HepG2 (cell line): ENCODE data around the gene PLEKHA3. TPM values are rescaled to one million over a fixed set of nuclear protein-coding genes. Genes with fewer than 3 reads are reported as not detected.

Source experiments
- ATAC-seq: fragments of 200-7000 bp; cut with Tn5 transposase; 3 replicates; pipeline ENCODE4 v1.9.1; 2020; ENCODE audit warnings: mild to moderate bottlenecking, moderate library complexity
- BruUV-seq: library from RNA; stranded (reverse); fragments of 400-500 nt; replicated peaks from 2 replicates; lab custom pipeline; 2021; lab: Mats Ljungman, UMichigan
- CTCF ChIA-PET: fragments of 300-600 bp; formaldehyde crosslinking; extraction: SDS; loops from one replicate; lab custom pipeline; 2021; ENCODE audit warnings: low total read pairs, inconsistent platforms, low intra/inter-chr PET ratio; lab: Yijun Ruan, JAX
- POLR2A ChIA-PET: fragments of 350-600 bp; sonication (Branson Sonifier 250); formaldehyde crosslinking; loops from one replicate; lab custom pipeline; 2020; ENCODE audit warnings: antibody characterized with exemption, inconsistent platforms; lab: Yijun Ruan, JAX
- DNase-seq: peaks from one replicate; pipeline ENCODE4 v3.0.0-alpha.2; 2015; ENCODE audit warnings: low spot score
- FAIRE-seq: peaks from 3 replicates; lab custom pipeline; 2011; peaks lifted over from hg19 to GRCh38; lab: Jason Lieb, UNC
- H2AFZ ChIP-seq: one replicate; pipeline ENCODE4 v1.6.1; 2011; ENCODE audit warnings: low read length, inconsistent platforms
- H3K27ac ChIP-seq: fragments of 300-600 bp; 3 replicates; pipeline ENCODE4 v1.8.0; 2011; ENCODE audit warnings: mixed run types, mild to moderate bottlenecking, mixed read lengths, low read length, inconsistent platforms; ENCODE audit not compliant: insufficient read depth; ENCODE audit errors: extremely low read length
- H3K27me3 ChIP-seq, 2 experiments: fragments of 200-600 bp in 1 of 2; 2 replicates in 1 of 2; 3 replicates in 1 of 2; pipeline versions ENCODE4 v1.6.0 to v1.8.0; 2011; ENCODE audit warnings: low read length in 2 of 2, mild to moderate bottlenecking in 2 of 2, moderate library complexity in 2 of 2, inconsistent platforms in 1 of 2; ENCODE audit not compliant: insufficient read depth in 2 of 2, control insufficient read depth in 1 of 2
- H3K36me3 ChIP-seq, 2 experiments: fragments of 200-600 bp in 1 of 2; replicated peaks in 1 of 2; 2 replicates in 1 of 2; 3 replicates in 1 of 2; pipeline versions ENCODE4 v1.5.1 to v1.8.0; 2011; ENCODE audit warnings: low read length in 2 of 2, inconsistent platforms in 1 of 2; ENCODE audit not compliant: insufficient read depth in 2 of 2, control insufficient read depth in 1 of 2
- H3K4me1 ChIP-seq: 2 replicates; pipeline ENCODE4 v1.5.1; 2012; ENCODE audit warnings: low read length, inconsistent platforms; ENCODE audit not compliant: insufficient read depth
- H3K4me2 ChIP-seq: 2 replicates; pipeline ENCODE4 v1.6.0; 2011; ENCODE audit warnings: low read depth, low read length, inconsistent platforms
- H3K4me3 ChIP-seq, 3 experiments: fragments of 200-600 bp in 1 of 3; sonication (generic), shearing (Covaris generic) in 1 of 3; replicated peaks in 1 of 3; 2 replicates each; pipeline ENCODE4 v1.5.1; 2011 to 2016; ENCODE audit warnings: low read length in 3 of 3, inconsistent platforms in 2 of 3, low read depth in 2 of 3, mild to moderate bottlenecking in 2 of 3, control low read depth in 1 of 3, mixed read lengths in 1 of 3; ENCODE audit not compliant: insufficient read depth in 1 of 3
- H3K79me2 ChIP-seq: one replicate; pipeline ENCODE4 v1.6.1; 2011; ENCODE audit warnings: low read length, inconsistent platforms; ENCODE audit not compliant: insufficient read depth
- H3K9ac ChIP-seq: 2 replicates; pipeline ENCODE4 v1.6.0; 2011; ENCODE audit warnings: mild to moderate bottlenecking, low read depth, low read length, inconsistent platforms; ENCODE audit not compliant: insufficient read depth
- H3K9me3 ChIP-seq: 2 replicates; pipeline ENCODE4 v1.5.1; 2012; ENCODE audit warnings: mild to moderate bottlenecking, low read length
- H4K20me1 ChIP-seq: 2 replicates; pipeline ENCODE4 v1.6.0; 2011; ENCODE audit warnings: inconsistent platforms, mild to moderate bottlenecking, low read length, moderate library complexity; ENCODE audit not compliant: insufficient read depth
- GLI4 ChIP-seq: sonication (generic); formaldehyde crosslinking; IDR thresholded peaks from 2 replicates; pipeline ENCODE4 v1.5.1; 2020; ENCODE audit warnings: missing genetic modification reagents, mild to moderate bottlenecking, moderate library complexity, borderline replicate concordance
- JDP2 ChIP-seq: sonication (generic); formaldehyde crosslinking; IDR thresholded peaks from 2 replicates; pipeline ENCODE4 v1.8.1; 2022; ENCODE audit warnings: missing genetic modification reagents, borderline replicate concordance
- POLR2A ChIP-seq, 2 experiments: IDR thresholded peaks; 2 replicates each; pipeline ENCODE4 v1.6.1; 2011; ENCODE audit warnings: low read depth in 2 of 2, low read length in 2 of 2, mild to moderate bottlenecking in 1 of 2, moderate library complexity in 1 of 2; ENCODE audit not compliant: insufficient read depth in 1 of 2
- SP2 ChIP-seq: sonication (generic); formaldehyde crosslinking; IDR thresholded peaks from 2 replicates; pipeline ENCODE4 v1.5.1; 2020; ENCODE audit warnings: mild to moderate bottlenecking, missing genetic modification reagents
- THAP11 ChIP-seq: IDR thresholded peaks from 2 replicates; pipeline ENCODE4 v1.6.1; 2016; ENCODE audit warnings: missing biosample characterization, missing genetic modification reagents
- ZFX ChIP-seq: sonication (generic); formaldehyde crosslinking; IDR thresholded peaks from 2 replicates; pipeline ENCODE4 v1.4.0; 2020; ENCODE audit warnings: mild to moderate bottlenecking, low read depth, missing genetic modification reagents, moderate library complexity
- ZFYVE20 ChIP-seq: sonication (generic); formaldehyde crosslinking; IDR thresholded peaks from 2 replicates; pipeline ENCODE4 v1.8.0; 2023; ENCODE audit warnings: low read depth, mild to moderate bottlenecking, moderate library complexity, missing genetic modification reagents, borderline replicate concordance
- ZNF180 ChIP-seq: sonication (generic); formaldehyde crosslinking; IDR thresholded peaks from 2 replicates; pipeline ENCODE4 v1.4.0; 2020; ENCODE audit warnings: low read depth, missing genetic modification reagents, borderline replicate concordance
- ZNF225 ChIP-seq: sonication (generic); formaldehyde crosslinking; IDR thresholded peaks from 2 replicates; pipeline ENCODE4 v1.4.0; 2020; ENCODE audit warnings: mild to moderate bottlenecking, missing genetic modification reagents
- ZNF350 ChIP-seq: sonication (generic); formaldehyde crosslinking; IDR thresholded peaks from 2 replicates; pipeline ENCODE4 v1.4.0; 2020; ENCODE audit warnings: mild to moderate bottlenecking, low read depth, missing genetic modification reagents, borderline replicate concordance
- WGBS: methylation state at CpG from one replicate; pipeline ENCODE4 v1.1.6; 2017; ENCODE audit warnings: low lambda C conversion rate; 5-methylcytosine and 5-hydroxymethylcytosine counted together
- in situ Hi-C: cut with HindIII; loops from 2 replicates; pipeline ENCODE4 v1.10.0; 2017; ENCODE audit warnings: low pct_unique_long_range_greater_than_20kb; ENCODE audit not compliant: extremely low pct_ligation_motif_present
- intact Hi-C: fragments of 100-400 bp; cut with micrococcal nuclease; formaldehyde crosslinking; loops from one replicate; pipeline ENCODE4 v1.10.0; 2022; ENCODE audit not compliant: unreplicated experiment
- polyA plus RNA-seq, 8 experiments: library from polyadenylated mRNA; depleted of rRNA in 3 of 8; stranded (reverse) in 7 of 8; unstranded in 1 of 8; fragments of >200 nt; fragmentation: Illumina TruSeq in 4 of 8; extraction: Trizol in 4 of 8; gene quantifications; 2 replicates each; pipeline versions ENCODE4 v1.2.1 to v1.2.3, GENCODE V29; 2011 to 2016; ENCODE audit warnings: low read depth in 4 of 8, missing spikeins in 1 of 8, mixed read lengths in 1 of 8; ENCODE audit not compliant: insufficient read depth in 1 of 8
- total RNA-seq, 5 experiments: library from RNA; depleted of rRNA; stranded (reverse); fragments of >200 nt; fragmentation: Illumina TruSeq; extraction: Trizol; gene quantifications; 2 replicates each; pipeline ENCODE4 v1.2.3, GENCODE V29; 2016; ENCODE audit warnings: low read depth in 1 of 5
- TF ChIP-seq, protein P1 (sequence below), 2 experiments: sonication (generic) in 1 of 2; formaldehyde crosslinking in 1 of 2; IDR thresholded peaks; 2 replicates each; pipeline versions ENCODE4 v1.4.0 to v1.6.1; 2016 to 2020; ENCODE audit warnings: borderline replicate concordance in 1 of 2, low read depth in 1 of 2, mild to moderate bottlenecking in 1 of 2, missing genetic modification reagents in 1 of 2
- TF ChIP-seq, protein P2 (sequence below): sonication (generic); formaldehyde crosslinking; IDR thresholded peaks from 2 replicates; pipeline ENCODE4 v1.5.1; 2020; ENCODE audit warnings: mild to moderate bottlenecking, missing genetic modification reagents, moderate library complexity

The PLEKHA3 gene
- total and polyA plus RNA-seq, 2 of the 13 experiments (the other 11 are each of a cell fraction or from before 2014, with no cell fraction given), result 11.7 to 23.1 TPM

DNA sequence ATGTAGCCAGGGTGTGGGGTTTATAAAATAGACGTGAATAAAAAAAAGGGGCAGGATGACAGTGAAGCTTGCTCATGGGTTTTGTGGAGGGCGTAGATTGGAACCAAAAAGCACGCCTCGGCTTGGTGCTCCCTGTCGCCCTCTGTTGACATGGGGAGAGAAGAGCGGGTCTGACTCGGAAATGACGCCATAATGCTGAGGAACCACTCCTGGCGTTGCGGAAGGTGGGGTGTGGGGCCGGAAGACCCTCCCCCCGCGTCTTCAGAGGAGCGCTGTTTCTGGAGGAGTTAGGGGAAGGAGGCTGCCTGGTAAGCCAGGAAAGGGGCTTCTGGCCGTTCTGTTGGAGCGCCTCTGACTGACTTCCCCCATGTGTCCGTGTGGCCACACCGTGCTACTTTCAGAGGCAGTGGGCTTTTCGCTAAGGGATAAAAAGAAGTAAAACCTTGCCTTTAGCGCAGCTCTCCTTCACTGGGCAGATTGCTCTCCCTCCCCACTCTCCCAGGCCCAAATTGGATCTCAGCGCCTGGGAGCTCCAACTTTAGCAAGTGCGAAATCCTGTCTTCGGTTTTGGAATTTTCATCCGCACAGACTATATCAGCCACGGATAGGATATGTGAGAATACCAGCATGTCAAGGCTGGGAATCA lies 42.8 kb downstream of the PLEKHA3 start:
- DNase-seq, result peak; percentile 61
- no peaks in the 10 kb centered on the region for H3K27me3 ChIP-seq
- ATAC-seq, result peak; percentile 89
- 53% methylated on average over 25 of the region's 25 CpGs for WGBS
- H3K4me2 ChIP-seq, result peak overlapping the region; percentile 33
- no peaks in the 10 kb centered on the region for H4K20me1 ChIP-seq
- in situ Hi-C loops (no loop called here), intact Hi-C loops (loop anchor here (1.0 to 2.0 kb wide), 2 partner anchors 42 to 73 kb away; partner anchors contain the start of gene PLEKHA3)
- ChIA-PET CTCF (interaction anchor here (0.9 kb wide), 1 partner anchor 126 kb away, joined by 4 read pairs; no protein-coding TSS in a partner anchor), POLR2A (interaction anchor here (0.7 to 1.1 kb wide), 2 partner anchors 54 to 72 kb away, joined by 3 read pairs; partner anchors contain the start of genes PJVK and PRKRA)
- no peaks in the 10 kb centered on the region for H3K4me1 ChIP-seq
- H3K79me2 ChIP-seq, result peaks cover 12% of the 10 kb centered on the region
- 0 out of 5 replicates have a peak, but pooled peaks cover 0 to under 1% of the 10 kb centered on the region in 2 experiments for H3K36me3 ChIP-seq
- no peak for FAIRE-seq
- peak overlapping the region; percentile 62 for H2AFZ ChIP-seq
- BruUV-seq, result no TSS peak
- H3K27ac ChIP-seq, result peak overlapping the region; percentile 5
- no peaks in the 10 kb centered on the region for H3K9me3 ChIP-seq
- peak overlapping the region; percentile 52 to 72 (median 53) for H3K4me3 ChIP-seq
- H3K9ac ChIP-seq, result peak overlapping the region; percentile 60
- TF ChIP-seq, protein P1, sequence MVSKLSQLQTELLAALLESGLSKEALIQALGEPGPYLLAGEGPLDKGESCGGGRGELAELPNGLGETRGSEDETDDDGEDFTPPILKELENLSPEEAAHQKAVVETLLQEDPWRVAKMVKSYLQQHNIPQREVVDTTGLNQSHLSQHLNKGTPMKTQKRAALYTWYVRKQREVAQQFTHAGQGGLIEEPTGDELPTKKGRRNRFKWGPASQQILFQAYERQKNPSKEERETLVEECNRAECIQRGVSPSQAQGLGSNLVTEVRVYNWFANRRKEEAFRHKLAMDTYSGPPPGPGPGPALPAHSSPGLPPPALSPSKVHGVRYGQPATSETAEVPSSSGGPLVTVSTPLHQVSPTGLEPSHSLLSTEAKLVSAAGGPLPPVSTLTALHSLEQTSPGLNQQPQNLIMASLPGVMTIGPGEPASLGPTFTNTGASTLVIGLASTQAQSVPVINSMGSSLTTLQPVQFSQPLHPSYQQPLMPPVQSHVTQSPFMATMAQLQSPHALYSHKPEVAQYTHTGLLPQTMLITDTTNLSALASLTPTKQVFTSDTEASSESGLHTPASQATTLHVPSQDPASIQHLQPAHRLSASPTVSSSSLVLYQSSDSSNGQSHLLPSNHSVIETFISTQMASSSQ (IDR thresholded peaks at IDR 0.05; ENCODE audit: low read depth), result no peak
- TF ChIP-seq, protein P1 (CRISPR knock-in tag; IDR thresholded peaks at IDR 0.05; ENCODE audit: borderline replicate concordance), result no peak
- TF ChIP-seq THAP11 (CRISPR knock-in tag), result peak; percentile 79
- no peak for TF ChIP-seq GLI4 (CRISPR knock-in tag)
- TF ChIP-seq JDP2 (CRISPR knock-in tag), result no peak
- TF ChIP-seq, protein P2, sequence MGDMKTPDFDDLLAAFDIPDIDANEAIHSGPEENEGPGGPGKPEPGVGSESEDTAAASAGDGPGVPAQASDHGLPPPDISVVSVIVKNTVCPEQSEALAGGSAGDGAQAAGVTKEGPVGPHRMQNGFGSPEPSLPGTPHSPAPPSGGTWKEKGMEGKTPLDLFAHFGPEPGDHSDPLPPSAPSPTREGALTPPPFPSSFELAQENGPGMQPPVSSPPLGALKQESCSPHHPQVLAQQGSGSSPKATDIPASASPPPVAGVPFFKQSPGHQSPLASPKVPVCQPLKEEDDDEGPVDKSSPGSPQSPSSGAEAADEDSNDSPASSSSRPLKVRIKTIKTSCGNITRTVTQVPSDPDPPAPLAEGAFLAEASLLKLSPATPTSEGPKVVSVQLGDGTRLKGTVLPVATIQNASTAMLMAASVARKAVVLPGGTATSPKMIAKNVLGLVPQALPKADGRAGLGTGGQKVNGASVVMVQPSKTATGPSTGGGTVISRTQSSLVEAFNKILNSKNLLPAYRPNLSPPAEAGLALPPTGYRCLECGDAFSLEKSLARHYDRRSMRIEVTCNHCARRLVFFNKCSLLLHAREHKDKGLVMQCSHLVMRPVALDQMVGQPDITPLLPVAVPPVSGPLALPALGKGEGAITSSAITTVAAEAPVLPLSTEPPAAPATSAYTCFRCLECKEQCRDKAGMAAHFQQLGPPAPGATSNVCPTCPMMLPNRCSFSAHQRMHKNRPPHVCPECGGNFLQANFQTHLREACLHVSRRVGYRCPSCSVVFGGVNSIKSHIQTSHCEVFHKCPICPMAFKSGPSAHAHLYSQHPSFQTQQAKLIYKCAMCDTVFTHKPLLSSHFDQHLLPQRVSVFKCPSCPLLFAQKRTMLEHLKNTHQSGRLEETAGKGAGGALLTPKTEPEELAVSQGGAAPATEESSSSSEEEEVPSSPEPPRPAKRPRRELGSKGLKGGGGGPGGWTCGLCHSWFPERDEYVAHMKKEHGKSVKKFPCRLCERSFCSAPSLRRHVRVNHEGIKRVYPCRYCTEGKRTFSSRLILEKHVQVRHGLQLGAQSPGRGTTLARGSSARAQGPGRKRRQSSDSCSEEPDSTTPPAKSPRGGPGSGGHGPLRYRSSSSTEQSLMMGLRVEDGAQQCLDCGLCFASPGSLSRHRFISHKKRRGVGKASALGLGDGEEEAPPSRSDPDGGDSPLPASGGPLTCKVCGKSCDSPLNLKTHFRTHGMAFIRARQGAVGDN (CRISPR knock-in tag), result peak; percentile 62
- TF ChIP-seq ZFX, result peak; percentile 47; the same call in 1 of the 2 replicates
- TF ChIP-seq ZFYVE20 (CRISPR knock-in tag), result no peak
- TF ChIP-seq POLR2A (IDR thresholded peaks at IDR 0.05; ENCODE audit: insufficient read depth in 1 of 2, low read depth in 2 of 2, low read length in 2 of 2), result peak; percentile 27 to 79; a peak in 3 of 4 replicates
- TF ChIP-seq SP2 (CRISPR knock-in tag), result peak; percentile 64; the same call in 1 of the 2 replicates
- TF ChIP-seq ZNF180 (CRISPR knock-in tag), result no peak
- TF ChIP-seq ZNF350, result peak; percentile 56; the same call in 1 of the 2 replicates
- no peak for TF ChIP-seq ZNF225 (CRISPR knock-in tag)
